Neural cell (in vitro differentiated cells): ENCODE data around the gene RNF225.

Experiments
- CTCF ChIP-seq: fragments of 450-650 bp; IDR thresholded peaks from 2 replicates; pipeline ENCODE4 v1.5.1; 2014; ENCODE audit warnings: antibody characterized with exemption, mild to moderate bottlenecking, moderate library complexity; ENCODE audit not compliant: poor library complexity, severe bottlenecking
- EZH2 ChIP-seq: fragments of 200-600, 300-800 bp; shearing (Covaris generic), sonication (generic); IDR thresholded peaks from 2 replicates; pipeline ENCODE4 v1.6.1; 2014; ENCODE audit warnings: antibody characterized with exemption, low read length, borderline replicate concordance, mild to moderate bottlenecking; ENCODE audit not compliant: insufficient read depth, poor library complexity, severe bottlenecking

- no peak for TF ChIP-seq CTCF
- no peak for TF ChIP-seq EZH2
Measured at GRCh38 chr19:58367698-58368454, 27.6 kb upstream of the RNF225 start.
